Astrocyte of the spinal cord (primary cell): ENCODE data around the gene NKD2.
A peak's percentile ranks its signal among the peaks of the same experiment; 100 is the strongest.
"Not testable (repeated sequence)": the region's sequence is repeated elsewhere in the genome, so short reads cannot be mapped to it uniquely, and the experiment has no call there.

Experiments
- DNase-seq: peaks from one replicate; pipeline ENCODE4 v3.0.0; 2011; ENCODE audit warnings: low read depth, low spot score
- H3K4me3 ChIP-seq: 2 replicates; pipeline ENCODE4 v1.5.1; 2011; ENCODE audit warnings: low read depth, mild to moderate bottlenecking, low read length, moderate library complexity
- CTCF ChIP-seq: IDR thresholded peaks from 2 replicates; pipeline ENCODE4 v1.5.1; 2012; ENCODE audit warnings: low read depth, mild to moderate bottlenecking, low read length, inconsistent platforms
- in situ Hi-C: cut with HindIII; loops from 2 replicates; pipeline ENCODE4 v1.10.0; 2017; ENCODE audit warnings: low sequenced_read_pairs

The NKD2 gene

DNA sequence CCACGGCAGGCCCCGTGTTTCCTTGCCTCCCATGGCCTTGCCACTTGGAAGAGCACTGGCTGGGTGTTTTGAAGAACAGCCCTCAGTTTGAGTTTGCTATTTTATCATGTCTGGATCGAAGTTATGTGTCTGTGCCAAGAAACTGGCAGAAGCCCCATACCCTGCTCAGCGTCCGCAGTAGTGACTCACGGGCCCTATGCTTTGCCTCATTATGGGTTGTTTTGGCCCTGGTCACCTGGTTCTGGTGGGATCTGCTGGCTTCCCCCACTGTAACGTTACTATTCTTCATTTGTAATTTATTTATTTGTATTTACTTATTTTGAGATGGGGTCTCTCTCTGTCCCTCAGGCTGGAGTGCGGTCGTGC, 42.3 kb upstream of the NKD2 start:
- DNase-seq = no peak
- no peak for TF ChIP-seq CTCF
- in situ Hi-C loops = no loop called here
- H3K4me3 ChIP-seq = no peak overlapping the region

DNA sequence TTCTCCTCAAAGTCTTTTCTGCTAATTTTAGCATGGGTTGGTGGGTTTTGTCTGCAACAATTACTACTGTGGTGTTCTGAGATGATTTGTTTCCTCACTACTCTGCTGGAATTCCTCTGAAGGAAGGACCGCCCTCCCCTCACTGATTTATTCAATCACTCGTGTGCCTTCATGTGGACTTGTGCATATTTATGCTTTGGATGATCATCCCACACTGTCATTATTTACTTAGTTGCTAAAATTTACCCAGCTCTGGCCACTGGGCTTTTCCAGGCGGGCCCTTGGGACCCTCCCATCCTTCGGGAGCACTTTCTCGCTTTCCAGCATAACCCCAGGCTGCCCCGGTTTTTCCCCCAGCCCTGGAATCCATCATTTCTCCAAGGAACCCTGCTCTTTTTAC, 41.7 kb upstream of the NKD2 start:
- in situ Hi-C loops = no loop called here
- H3K4me3 ChIP-seq = no peak overlapping the region
- no peak for TF ChIP-seq CTCF
- no peak for DNase-seq

DNA sequence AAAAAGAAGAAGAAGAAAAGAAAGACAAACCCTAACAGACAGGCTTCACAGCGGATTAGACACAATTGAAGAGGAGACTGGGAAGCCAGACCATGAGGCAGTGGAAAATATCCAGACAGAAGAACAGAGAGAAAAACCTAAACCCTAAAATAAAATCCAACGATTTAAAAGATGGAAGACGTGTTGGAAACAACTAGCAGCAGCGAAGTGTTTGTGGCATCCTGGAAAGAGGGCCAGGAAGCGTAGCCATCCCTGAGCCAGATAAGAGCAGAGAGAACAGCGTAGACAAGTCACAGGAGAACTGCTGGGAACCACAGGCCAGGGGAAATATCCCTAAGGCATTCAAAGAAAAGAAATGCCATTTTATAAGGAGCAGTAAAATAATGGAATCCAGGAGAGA, 39.7 kb upstream of the NKD2 start:
- TF ChIP-seq CTCF = no peak
- DNase-seq = no peak
- in situ Hi-C loops = no loop called here
- H3K4me3 ChIP-seq = no peak overlapping the region

- in situ Hi-C loops = no loop called here
- no peak overlapping the region for H3K4me3 ChIP-seq
- DNase-seq = peak; percentile 56
- TF ChIP-seq CTCF = no peak
Observed at GRCh38 chr5:969408-969839, 39.2 kb upstream of the NKD2 start.

DNA sequence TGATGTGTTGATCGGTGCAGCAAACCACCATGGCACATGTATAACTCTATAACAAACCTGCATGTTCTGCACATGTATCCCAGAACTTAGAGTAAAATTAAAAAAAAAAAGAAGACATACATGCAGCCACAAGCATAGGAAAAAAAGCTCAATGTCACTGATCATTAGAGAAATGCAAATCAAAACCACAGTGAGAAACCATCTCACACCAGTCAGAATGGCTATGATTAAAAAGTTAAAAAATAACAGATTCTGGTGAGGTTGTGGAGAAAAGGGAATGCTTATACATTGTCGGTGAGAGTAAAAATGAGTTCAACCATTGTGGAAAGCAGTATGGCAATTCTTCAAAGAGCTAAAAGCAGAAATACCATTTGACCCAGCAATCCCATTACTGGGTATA, 36.0 kb upstream of the NKD2 start:
- in situ Hi-C loops, DNase-seq, H3K4me3 ChIP-seq: not testable (repeated sequence)

DNA sequence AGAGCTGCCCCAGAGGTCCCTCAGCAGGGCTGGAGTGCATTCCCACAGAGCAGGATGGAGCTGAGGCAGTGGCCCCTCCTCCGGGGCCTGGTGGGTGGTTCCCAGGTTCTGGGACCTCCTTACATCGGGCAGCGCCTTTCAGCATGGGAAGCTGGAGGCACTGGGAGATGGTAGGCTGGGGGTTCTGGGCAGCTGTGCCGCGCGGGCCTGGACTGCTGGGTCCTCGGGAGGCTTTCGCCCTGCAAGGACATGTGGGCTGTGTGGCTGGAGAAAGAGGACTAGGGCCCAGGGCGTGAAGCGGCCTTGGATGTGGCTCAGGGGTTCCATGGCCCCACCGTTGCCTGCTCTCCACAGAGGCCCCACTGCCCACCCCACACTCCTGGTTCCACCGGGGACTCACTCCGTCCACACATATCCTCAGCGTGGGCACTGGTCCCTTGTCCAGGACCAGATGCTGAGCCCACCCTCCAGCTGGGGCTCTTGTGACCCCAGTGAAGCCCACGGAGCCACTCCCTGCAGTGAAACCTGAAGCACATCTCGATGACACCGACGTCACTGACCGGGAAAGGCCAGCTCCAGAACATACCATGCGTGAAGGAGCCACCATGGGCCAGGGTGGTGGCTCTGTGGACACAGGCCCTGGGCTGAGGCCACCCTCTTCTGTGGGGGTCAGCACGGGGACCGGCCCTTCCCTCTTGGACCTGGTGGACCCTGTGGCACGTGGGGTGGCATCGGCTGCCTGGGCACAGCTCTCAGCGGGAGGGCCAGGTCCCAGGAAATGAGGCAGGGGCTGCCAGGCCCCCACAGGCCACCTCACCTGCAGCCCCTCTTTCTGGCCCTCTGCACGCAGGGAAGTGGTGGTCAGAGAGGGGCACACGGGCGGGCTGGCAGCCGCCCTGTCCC, 31.5 kb upstream of the NKD2 start:
- H3K4me3 ChIP-seq = no peak overlapping the region
- TF ChIP-seq CTCF = no peak
- DNase-seq = no peak
- in situ Hi-C loops = no loop called here

GRCh38 chr5:978054-978453, 30.5 kb upstream of the NKD2 start:
- no peak overlapping the region for H3K4me3 ChIP-seq
- no peak for TF ChIP-seq CTCF
- no peak for DNase-seq
- in situ Hi-C loops = no loop called here
